ENCODE results near the gene RYR3. TPM values are rescaled to one million over a fixed set of nuclear protein-coding genes. Genes with fewer than 3 reads are reported as not detected.

RYR3 gene
- total and polyA plus RNA-seq, 2 of the 13 experiments (the other 11 are each of a cell fraction or from before 2014, with no cell fraction given) = not detected

- BruUV-seq (replicated peaks) = no TSS peak
- CTCF ChIA-PET (ENCODE audit: low intra/inter-chr PET ratio, low total read pairs) = no interaction called here
These were observed 250.6 kb downstream of the RYR3 start for GRCh38 chr15:33561407-33561806.

GRCh38 chr15:33561967-33562366, 251.2 kb downstream of the RYR3 start:
- H3K27ac ChIP-seq (ENCODE audit: extremely low read length, insufficient read depth, low read length) = no peak overlapping the region
- H3K27me3 ChIP-seq (ENCODE audit: control insufficient read depth in 1 of 2, insufficient read depth in 2 of 2, low read length in 2 of 2) = no peaks in the 10 kb centered on the region
- DNase-seq (ENCODE audit: low spot score) (no peak), ATAC-seq (no peak), FAIRE-seq (no peak)
- H3K79me2 ChIP-seq (ENCODE audit: insufficient read depth, low read length) = no peaks in the 10 kb centered on the region
- H3K9ac ChIP-seq (ENCODE audit: insufficient read depth, low read depth, low read length) = no peak overlapping the region
- in situ Hi-C loops (cut with HindIII; ENCODE audit: extremely low pct_ligation_motif_present, low pct_unique_long_range_greater_than_20kb) = no loop called here
- no peak overlapping the region for H2AFZ ChIP-seq (ENCODE audit: low read length)
- H3K36me3 ChIP-seq (replicated peaks in 1 of 2; ENCODE audit: control insufficient read depth in 1 of 2, insufficient read depth in 2 of 2, low read length in 2 of 2) = no peaks in the 10 kb centered on the region
- CTCF ChIA-PET (ENCODE audit: low intra/inter-chr PET ratio, low total read pairs) = no interaction called here
- no peaks in the 10 kb centered on the region for H4K20me1 ChIP-seq (ENCODE audit: insufficient read depth, low read length)
- intact Hi-C loops (cut with micrococcal nuclease; ENCODE audit: unreplicated experiment) = no loop called here
- WGBS (ENCODE audit: low lambda C conversion rate) = 1% methylated on average over 5 of the region's 5 CpGs
- H3K4me2 ChIP-seq (ENCODE audit: low read depth, low read length) = no peak overlapping the region
- no peaks in the 10 kb centered on the region for H3K4me1 ChIP-seq (ENCODE audit: insufficient read depth, low read length)
- POLR2A ChIA-PET = no interaction called here
- H3K4me3 ChIP-seq (replicated peaks in 1 of 3; ENCODE audit: insufficient read depth in 1 of 3, low read depth in 2 of 3, low read length in 3 of 3) = no peak overlapping the region
- H3K9me3 ChIP-seq (ENCODE audit: low read length) = no peaks in the 10 kb centered on the region
- BruUV-seq (replicated peaks) = no TSS peak
- TF ChIP-seq HOXA7 (CRISPR knock-in tag; IDR thresholded peaks at IDR 0.05) = no peak
- TF ChIP-seq ATRX (CRISPR knock-in tag; IDR thresholded peaks at IDR 0.05; ENCODE audit: borderline replicate concordance) = no peak
- TF ChIP-seq ZBTB10 (CRISPR knock-in tag; IDR thresholded peaks at IDR 0.05; ENCODE audit: borderline replicate concordance) = no peak
- no peak for TF ChIP-seq ZNF670 (CRISPR knock-in tag; IDR thresholded peaks at IDR 0.05; ENCODE audit: borderline replicate concordance)
- no peak for TF ChIP-seq ZNF639 (CRISPR knock-in tag; conservative IDR thresholded peaks at IDR 0.05)
- no peak for TF ChIP-seq THAP7 (CRISPR knock-in tag; IDR thresholded peaks at IDR 0.05)
- no peak for TF ChIP-seq ATF5 (CRISPR knock-in tag; IDR thresholded peaks at IDR 0.05; ENCODE audit: low read depth)

More at GRCh38 chr15:33561407-33561806, 250.6 kb downstream of the RYR3 start:
- no peaks in the 10 kb centered on the region for H3K79me2 ChIP-seq (ENCODE audit: insufficient read depth, low read length)
- no peaks in the 10 kb centered on the region for H4K20me1 ChIP-seq (ENCODE audit: insufficient read depth, low read length)
- FAIRE-seq (no peak), DNase-seq (ENCODE audit: low spot score) (no peak), ATAC-seq (no peak)
- TF ChIP-seq ZNF101 (CRISPR knock-in tag; IDR thresholded peaks at IDR 0.05; ENCODE audit: borderline replicate concordance, low read depth) = no peak
- no peak for TF ChIP-seq ZNF576 (CRISPR knock-in tag; IDR thresholded peaks at IDR 0.05)
- no peak for TF ChIP-seq ARNTL (CRISPR knock-in tag; IDR thresholded peaks at IDR 0.05)
- TF ChIP-seq ZNF552 (CRISPR knock-in tag; IDR thresholded peaks at IDR 0.05; ENCODE audit: borderline replicate concordance) = no peak
- no peak for TF ChIP-seq TBX2 (CRISPR knock-in tag; IDR thresholded peaks at IDR 0.05; ENCODE audit: borderline replicate concordance)
- peak; percentile 46; the same call in 1 of the 2 replicates for TF ChIP-seq CEBPB (IDR thresholded peaks at IDR 0.05; ENCODE audit: borderline replicate concordance, low read depth, low read length)
- no peak for TF ChIP-seq SAP130 (CRISPR knock-in tag; IDR thresholded peaks at IDR 0.05; ENCODE audit: low read depth)
- TF ChIP-seq ZNF547 (CRISPR knock-in tag; IDR thresholded peaks at IDR 0.05) = no peak
- TF ChIP-seq ZKSCAN8 (CRISPR knock-in tag; IDR thresholded peaks at IDR 0.05; ENCODE audit: borderline replicate concordance) = no peak
- peak; percentile 59; the same call in 1 of the 2 replicates for TF ChIP-seq ATF7 (IDR thresholded peaks at IDR 0.05)
- no peak for TF ChIP-seq ATF7 (CRISPR knock-in tag; IDR thresholded peaks at IDR 0.05)
- H3K9me3 ChIP-seq (ENCODE audit: low read length) = no peaks in the 10 kb centered on the region
- WGBS (ENCODE audit: low lambda C conversion rate) = 2% methylated on average over 3 of the region's 3 CpGs
- in situ Hi-C loops (cut with HindIII; ENCODE audit: extremely low pct_ligation_motif_present, low pct_unique_long_range_greater_than_20kb) (no loop called here), intact Hi-C loops (cut with micrococcal nuclease; ENCODE audit: unreplicated experiment) (no loop called here)
- POLR2A ChIA-PET = no interaction called here
- H3K4me1 ChIP-seq (ENCODE audit: insufficient read depth, low read length) = no peaks in the 10 kb centered on the region
- no peaks in the 10 kb centered on the region for H3K36me3 ChIP-seq (replicated peaks in 1 of 2; ENCODE audit: control insufficient read depth in 1 of 2, insufficient read depth in 2 of 2, low read length in 2 of 2)
- no peak overlapping the region for H3K4me2 ChIP-seq (ENCODE audit: low read depth, low read length)
- no peaks in the 10 kb centered on the region for H3K27me3 ChIP-seq (ENCODE audit: control insufficient read depth in 1 of 2, insufficient read depth in 2 of 2, low read length in 2 of 2)
- no peak overlapping the region for H3K9ac ChIP-seq (ENCODE audit: insufficient read depth, low read depth, low read length)
- no peak overlapping the region for H2AFZ ChIP-seq (ENCODE audit: low read length)
- H3K4me3 ChIP-seq (replicated peaks in 1 of 3; ENCODE audit: insufficient read depth in 1 of 3, low read depth in 2 of 3, low read length in 3 of 3) = no peak overlapping the region
- H3K27ac ChIP-seq (ENCODE audit: extremely low read length, insufficient read depth, low read length) = no peak overlapping the region

Data from HepG2 (cell line).